HG02981 (cell line): Measurements from ENCODE around the gene TRIP12.
"Not testable (repeated sequence)": the region's sequence is repeated elsewhere in the genome, so short reads cannot be mapped to it uniquely, and the experiment has no call there.

ENCODE experiments used
- ATAC-seq: cut with Tn5 transposase; IDR thresholded peaks from one replicate; pipeline ENCODE4 v1.9.1; 2021; ENCODE audit warnings: mild to moderate bottlenecking, moderate library complexity; ENCODE audit not compliant: unreplicated experiment

The TRIP12 gene

GRCh38 chr2:229835596-229836283, 86.1 kb downstream of the TRIP12 start:
- ATAC-seq, result no peak

- ATAC-seq, result not testable (repeated sequence)
Measured at GRCh38 chr2:229834368-229834767, 87.4 kb downstream of the TRIP12 start.

- no peak for ATAC-seq
Measured at GRCh38 chr2:229832510-229832898, 89.3 kb downstream of the TRIP12 start.

GRCh38 chr2:229831805-229832509, 89.9 kb downstream of the TRIP12 start:
- no peak for ATAC-seq

- no peak for ATAC-seq
Measured at GRCh38 chr2:229825476-229825875, 96.3 kb downstream of the TRIP12 start.

- no peak for ATAC-seq
Measured at GRCh38 chr2:229821316-229821715, 100.5 kb downstream of the TRIP12 start.

GRCh38 chr2:229818230-229818629, 103.6 kb downstream of the TRIP12 start:
- no peak for ATAC-seq

- no peak for ATAC-seq
Measured at GRCh38 chr2:229815858-229816257, 106.0 kb downstream of the TRIP12 start.

GRCh38 chr2:229815342-229815741, 106.5 kb downstream of the TRIP12 start:
- ATAC-seq, result no peak

- no peak for ATAC-seq
Measured at GRCh38 chr2:229810786-229811185, 111.0 kb downstream of the TRIP12 start.

GRCh38 chr2:229805559-229805958, 116.2 kb downstream of the TRIP12 start:
- ATAC-seq, result no peak

GRCh38 chr2:229802785-229803184, 119.0 kb downstream of the TRIP12 start:
- ATAC-seq, result no peak

- peak; percentile 82 for ATAC-seq
Measured at GRCh38 chr2:229800997-229801754, 120.6 kb downstream of the TRIP12 start.

GRCh38 chr2:229798446-229799155, 123.2 kb downstream of the TRIP12 start:
- ATAC-seq, result no peak

- ATAC-seq, result no peak
Measured at GRCh38 chr2:229795058-229795457, 126.8 kb downstream of the TRIP12 start.

- ATAC-seq, result no peak
Measured at GRCh38 chr2:229794636-229795035, 127.2 kb downstream of the TRIP12 start.

- not testable (repeated sequence) for ATAC-seq
Measured at GRCh38 chr2:229786289-229786688, 135.5 kb downstream of the TRIP12 start.

GRCh38 chr2:229784791-229785190, 137.0 kb downstream of the TRIP12 start:
- ATAC-seq, result no peak

- ATAC-seq, result peak; percentile 57
Measured at GRCh38 chr2:229783108-229783721, 138.6 kb downstream of the TRIP12 start.

- no peak for ATAC-seq
Measured at GRCh38 chr2:229780856-229781773, 140.7 kb downstream of the TRIP12 start.
